KMS-11 (cell line): ENCODE data around the gene ZC3H7B.

Experiments used
- H2AFZ ChIP-seq: fragments of 200-600 bp; sonication (generic); 2 replicates; pipeline ENCODE4 v1.6.1; 2016; ENCODE audit warnings: antibody characterized with exemption, mixed run types, low read depth
- H3K27ac ChIP-seq: fragments of 200-600 bp; sonication (generic); 2 replicates; pipeline ENCODE4 v1.6.1; 2016; ENCODE audit warnings: mild to moderate bottlenecking, mixed run types
- H3K27me3 ChIP-seq: fragments of 200-600 bp; sonication (generic); 2 replicates; pipeline ENCODE4 v1.6.1; 2017; ENCODE audit warnings: mild to moderate bottlenecking, low read depth, mixed run types, moderate library complexity; ENCODE audit not compliant: insufficient read depth
- H3K36me3 ChIP-seq: fragments of 200-600 bp; sonication (generic); 2 replicates; pipeline ENCODE4 v1.6.1; 2017; ENCODE audit warnings: mild to moderate bottlenecking, mixed run types; ENCODE audit not compliant: insufficient read depth
- H3K4me1 ChIP-seq: fragments of 200-600 bp; sonication (generic); 2 replicates; pipeline ENCODE4 v1.6.1; 2016; ENCODE audit warnings: mild to moderate bottlenecking, low read depth, mixed run types; ENCODE audit not compliant: poor library complexity, severe bottlenecking
- H3K4me2 ChIP-seq: fragments of 200-600 bp; sonication (generic); 2 replicates; pipeline ENCODE4 v1.7.0; 2016; ENCODE audit warnings: mild to moderate bottlenecking, mixed run types
- H3K4me3 ChIP-seq: fragments of 200-600 bp; sonication (generic); IDR thresholded peaks from 2 replicates; pipeline ENCODE4 v1.6.1; 2017; ENCODE audit warnings: low read depth, low read length, mixed read lengths; ENCODE audit not compliant: insufficient read depth
- H3K79me2 ChIP-seq: fragments of 200-600 bp; sonication (generic); 2 replicates; pipeline ENCODE4 v1.6.1; 2016; ENCODE audit warnings: low read depth, mixed run types; ENCODE audit not compliant: insufficient read depth
- H3K9ac ChIP-seq: fragments of 200-600 bp; sonication (generic); 2 replicates; pipeline ENCODE4 v1.6.1; 2016; ENCODE audit warnings: mild to moderate bottlenecking, mixed run types
- H4K20me1 ChIP-seq: fragments of 200-600 bp; sonication (generic); 2 replicates; pipeline ENCODE4 v1.6.1; 2016; ENCODE audit warnings: mild to moderate bottlenecking, mixed run types; ENCODE audit not compliant: insufficient read depth
- CTCF ChIP-seq: fragments of 200-600 bp; sonication (generic); conservative IDR thresholded peaks from 2 replicates; pipeline ENCODE4 v1.6.1; 2017; ENCODE audit warnings: low read depth, mild to moderate bottlenecking, antibody characterized with exemption, low read length, moderate library complexity, mixed read lengths

Gene ZC3H7B

DNA sequence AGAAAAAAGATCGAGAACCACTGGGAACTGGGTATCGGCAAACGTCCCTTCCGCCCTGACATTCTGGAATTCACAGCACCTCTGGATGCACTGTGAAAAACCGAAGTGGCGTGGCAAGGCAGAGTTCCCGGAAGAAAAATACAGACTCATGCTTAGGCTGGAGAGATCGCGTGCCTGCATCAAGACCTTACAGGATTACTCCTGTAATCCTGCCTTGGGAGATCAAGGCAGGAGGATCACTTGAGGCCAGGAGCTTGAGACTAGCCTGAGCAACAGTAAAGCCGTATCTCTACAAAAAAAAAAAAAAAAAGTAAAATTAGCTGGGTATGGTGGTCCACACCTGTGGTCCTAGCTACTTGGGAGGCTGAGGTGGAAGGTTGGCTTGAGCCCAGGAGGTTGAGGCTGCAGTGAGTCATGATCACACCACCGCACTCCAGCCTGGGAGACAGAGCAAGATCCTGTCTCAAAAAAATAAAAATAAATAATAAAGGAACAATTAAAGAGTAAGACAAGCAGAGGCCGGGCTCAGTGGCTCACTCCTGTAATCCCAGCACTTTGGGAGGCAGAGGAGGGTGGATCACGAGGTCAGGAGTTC is 60.5 kb downstream of the ZC3H7B start:
- H3K27ac ChIP-seq, result no peak overlapping the region

GRCh38 chr22:41362615-41363014 is 61.3 kb downstream of the ZC3H7B start:
- TF ChIP-seq CTCF, result no peak
- no peak overlapping the region for H2AFZ ChIP-seq

More for the DNA sequence above, 60.5 kb downstream of the ZC3H7B start:
- no peak for TF ChIP-seq CTCF
- no peak overlapping the region for H3K4me2 ChIP-seq
- H2AFZ ChIP-seq, result no peak overlapping the region
- no peaks in the 10 kb centered on the region for H3K36me3 ChIP-seq
- H3K27me3 ChIP-seq, result no peaks in the 10 kb centered on the region
- H3K79me2 ChIP-seq, result no peaks in the 10 kb centered on the region
- H4K20me1 ChIP-seq, result no peaks in the 10 kb centered on the region
- H3K9ac ChIP-seq, result no peak overlapping the region
- H3K4me3 ChIP-seq, result no peak overlapping the region
- no peaks in the 10 kb centered on the region for H3K4me1 ChIP-seq

DNA sequence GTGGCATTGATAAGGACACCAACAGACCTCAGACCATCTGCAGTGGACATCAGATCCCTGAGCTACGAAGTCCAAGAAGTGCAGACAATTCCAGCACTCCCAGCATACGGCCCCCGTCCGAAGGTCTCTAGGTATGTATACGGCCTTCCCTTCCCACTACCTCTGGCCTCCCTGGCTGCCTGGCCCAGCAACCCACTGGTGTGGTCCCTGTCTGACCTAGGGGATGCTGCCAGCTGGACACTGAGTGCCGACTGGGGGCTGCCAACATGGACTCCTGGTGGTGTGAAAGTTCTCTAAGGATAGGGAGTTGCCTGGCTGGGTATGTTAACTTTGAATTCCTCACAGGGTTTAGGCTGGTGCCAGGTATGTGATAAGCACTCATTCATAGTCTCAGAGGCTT is 62.9 kb downstream of the ZC3H7B start:
- no peak overlapping the region for H3K9ac ChIP-seq
- no peaks in the 10 kb centered on the region for H3K36me3 ChIP-seq
- H3K27ac ChIP-seq, result no peak overlapping the region
- H3K4me1 ChIP-seq, result no peaks in the 10 kb centered on the region
- no peak for TF ChIP-seq CTCF
- no peaks in the 10 kb centered on the region for H3K79me2 ChIP-seq
- no peaks in the 10 kb centered on the region for H4K20me1 ChIP-seq
- no peak overlapping the region for H3K4me2 ChIP-seq
- 0 out of 2 replicates have a peak, but pooled peaks cover 1% of the 10 kb centered on the region for H3K27me3 ChIP-seq
- no peak overlapping the region for H3K4me3 ChIP-seq
- H2AFZ ChIP-seq, result no peak overlapping the region

More at GRCh38 chr22:41362615-41363014, 61.3 kb downstream of the ZC3H7B start:
- H4K20me1 ChIP-seq, result no peaks in the 10 kb centered on the region
- no peak overlapping the region for H3K4me2 ChIP-seq
- H3K36me3 ChIP-seq, result no peaks in the 10 kb centered on the region
- H3K4me3 ChIP-seq, result no peak overlapping the region
- H3K4me1 ChIP-seq, result no peaks in the 10 kb centered on the region
- no peak overlapping the region for H3K9ac ChIP-seq
- no peak overlapping the region for H3K27ac ChIP-seq
- H3K27me3 ChIP-seq, result no peaks in the 10 kb centered on the region
- no peaks in the 10 kb centered on the region for H3K79me2 ChIP-seq

DNA sequence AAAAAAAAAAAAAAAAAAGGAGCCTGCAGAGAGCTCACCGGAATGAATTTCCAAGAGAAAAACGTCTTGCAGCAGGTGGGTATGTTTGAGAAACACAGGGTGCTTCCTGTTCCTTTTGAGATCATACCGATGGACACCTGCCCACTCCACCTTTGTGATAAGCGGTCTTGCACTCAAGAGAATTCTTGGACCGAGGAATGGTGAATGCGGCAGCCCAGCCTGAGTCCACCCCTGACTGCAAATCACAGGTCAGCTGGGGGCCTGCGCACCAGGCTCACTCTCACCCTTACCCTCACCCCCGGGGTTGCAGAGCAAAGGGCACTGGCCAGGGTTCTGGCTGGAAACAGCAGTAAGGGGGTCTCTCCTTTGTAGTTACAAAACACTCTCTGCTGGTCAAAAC is 63.6 kb downstream of the ZC3H7B start:
- Histone ChIP-seq H3K79me2 (no peaks in the 10 kb centered on the region), H2AFZ (no peak overlapping the region), H3K4me2 (no peak overlapping the region), H3K9ac (no peak overlapping the region), H3K27ac (no peak overlapping the region), H3K4me1 (no peaks in the 10 kb centered on the region), H4K20me1 (no peaks in the 10 kb centered on the region), H3K36me3 (no peaks in the 10 kb centered on the region), H3K27me3 (0 out of 2 replicates have a peak, but pooled peaks cover 2% of the 10 kb centered on the region), H3K4me3 (no peak overlapping the region)
- TF ChIP-seq CTCF, result no peak
